H9 (cell line): ENCODE results near the gene PYROXD2. TPM values are rescaled to one million over a fixed set of nuclear protein-coding genes. Genes with fewer than 3 reads are reported as not detected.

ENCODE experiments used
- DNase-seq: peaks from one replicate; pipeline ENCODE4 v3.0.0-alpha.2; 2017
- H2AFZ ChIP-seq: one replicate; pipeline ENCODE4 v1.6.1; 2013; ENCODE audit warnings: mild to moderate bottlenecking, low read length, control low read depth, moderate library complexity
- H2AK5ac ChIP-seq: 2 replicates; pipeline ENCODE4 v1.6.1; 2013; ENCODE audit warnings: low read length, control low read depth, mixed read lengths; ENCODE audit not compliant: insufficient read length
- H2BK120ac ChIP-seq: one replicate; pipeline ENCODE4 v1.6.1; 2013; ENCODE audit warnings: low read depth, mild to moderate bottlenecking, low read length, control low read depth, inconsistent platforms; ENCODE audit not compliant: poor library complexity, severe bottlenecking
- H2BK12ac ChIP-seq: 2 replicates; pipeline ENCODE4 v1.6.1; 2013; ENCODE audit warnings: low read length, control low read depth, mixed read lengths, low read depth; ENCODE audit not compliant: insufficient read length
- H2BK15ac ChIP-seq: 2 replicates; pipeline ENCODE4 v1.6.1; 2013; ENCODE audit warnings: low read depth, low read length, control low read depth
- H2BK20ac ChIP-seq: one replicate; pipeline ENCODE4 v1.6.1; 2013; ENCODE audit warnings: low read depth, mild to moderate bottlenecking, low read length, control low read depth, inconsistent platforms; ENCODE audit not compliant: poor library complexity, severe bottlenecking
- H2BK5ac ChIP-seq: 2 replicates; pipeline ENCODE4 v1.6.1; 2013; ENCODE audit warnings: low read length, control low read depth, mixed read lengths; ENCODE audit not compliant: insufficient read length
- H3K14ac ChIP-seq: 2 replicates; pipeline ENCODE4 v1.6.1; 2013; ENCODE audit warnings: low read length, control low read depth; ENCODE audit not compliant: insufficient read depth
- H3K18ac ChIP-seq: 2 replicates; pipeline ENCODE4 v1.6.1; 2013; ENCODE audit warnings: low read depth, mild to moderate bottlenecking, mixed read lengths, low read length, control low read depth; ENCODE audit not compliant: insufficient read length
- H3K23ac ChIP-seq: 2 replicates; pipeline ENCODE4 v1.6.1; 2013; ENCODE audit warnings: low read length, control low read depth, mixed read lengths, low read depth; ENCODE audit not compliant: insufficient read length
- H3K23me2 ChIP-seq: 2 replicates; pipeline ENCODE4 v1.6.1; 2013; ENCODE audit warnings: low read depth, mild to moderate bottlenecking, mixed read lengths, low read length, control low read depth; ENCODE audit not compliant: insufficient read length, poor library complexity, severe bottlenecking
- H3K27ac ChIP-seq: 2 replicates; pipeline ENCODE4 v1.5.1; 2013; ENCODE audit warnings: low read length, control low read depth, mixed read lengths, low read depth; ENCODE audit not compliant: insufficient read length
- H3K27me3 ChIP-seq: 2 replicates; pipeline ENCODE4 v1.6.1; 2013; ENCODE audit warnings: low read length, control low read depth, inconsistent platforms; ENCODE audit not compliant: insufficient read depth
- H3K4ac ChIP-seq: 2 replicates; pipeline ENCODE4 v1.6.1; 2013; ENCODE audit warnings: low read depth, mild to moderate bottlenecking, control low read depth, inconsistent platforms, low read length, moderate library complexity
- H3K4me1 ChIP-seq: 2 replicates; pipeline ENCODE4 v1.6.1; 2013; ENCODE audit warnings: low read length, control low read depth, inconsistent platforms; ENCODE audit not compliant: insufficient read depth
- H3K4me2 ChIP-seq: 2 replicates; pipeline ENCODE4 v1.6.1; 2013; ENCODE audit warnings: low read length, control low read depth, mixed read lengths; ENCODE audit not compliant: insufficient read length, insufficient read depth
- H3K56ac ChIP-seq: 2 replicates; pipeline ENCODE4 v1.6.1; 2013; ENCODE audit warnings: low read depth, mild to moderate bottlenecking, mixed read lengths, low read length, control low read depth; ENCODE audit not compliant: insufficient read length
- H3K79me1 ChIP-seq: 2 replicates; pipeline ENCODE4 v1.6.1; 2013; ENCODE audit warnings: low read depth, mild to moderate bottlenecking, moderate library complexity, low read length, control low read depth, inconsistent platforms; ENCODE audit not compliant: insufficient read depth, poor library complexity, severe bottlenecking
- H3K79me2 ChIP-seq: 2 replicates; pipeline ENCODE4 v1.6.1; 2013; ENCODE audit warnings: low read length, control low read depth, inconsistent platforms; ENCODE audit not compliant: insufficient read depth
- H3K9ac ChIP-seq: 2 replicates; pipeline ENCODE4 v1.6.1; 2013; ENCODE audit warnings: low read length, control low read depth, mixed read lengths; ENCODE audit not compliant: insufficient read length; ENCODE audit errors: extremely low read depth
- H3K9me3 ChIP-seq: one replicate; pipeline ENCODE4 v1.6.1; 2013; ENCODE audit warnings: low read depth, low read length, inconsistent platforms; ENCODE audit not compliant: control insufficient read depth
- H3T11ph ChIP-seq: one replicate; pipeline ENCODE4 v1.6.1; 2013; ENCODE audit warnings: mild to moderate bottlenecking, low read length, control low read depth, inconsistent platforms
- H4K20me1 ChIP-seq: one replicate; pipeline ENCODE4 v1.6.1; 2013; ENCODE audit not compliant: control insufficient read depth, insufficient read length, insufficient read depth
- H4K5ac ChIP-seq: 2 replicates; pipeline ENCODE4 v1.6.1; 2013; ENCODE audit warnings: low read depth, mild to moderate bottlenecking, mixed read lengths, low read length, control low read depth; ENCODE audit not compliant: insufficient read length
- H4K8ac ChIP-seq: replicated peaks from 2 replicates; pipeline ENCODE4 v1.6.1; 2013; ENCODE audit warnings: low read length, control low read depth, mixed read lengths, low read depth; ENCODE audit not compliant: insufficient read length
- H4K91ac ChIP-seq: 2 replicates; pipeline ENCODE4 v1.6.1; 2013; ENCODE audit warnings: low read depth, mild to moderate bottlenecking, moderate library complexity, mixed read lengths, low read length, control low read depth; ENCODE audit not compliant: insufficient read length
- H3K27ac Mint-ChIP-seq, 3 experiments: 2 replicates in 2 of 3; 3 replicates in 1 of 3; pipeline ENCODE4 v1.8.0; 2020 to 2021; ENCODE audit warnings: mixed read lengths in 3 of 3, mild to moderate bottlenecking in 1 of 3, moderate library complexity in 1 of 3
- H3K27me3 Mint-ChIP-seq: 2 replicates; pipeline ENCODE4 v1.8.0; 2021; ENCODE audit warnings: low read depth, mild to moderate bottlenecking, moderate library complexity, mixed read lengths
- H3K36me3 Mint-ChIP-seq, 3 experiments: 2 replicates in 2 of 3; 3 replicates in 1 of 3; pipeline ENCODE4 v1.8.0; 2020 to 2021; ENCODE audit warnings: low read depth in 3 of 3, mixed read lengths in 3 of 3; ENCODE audit not compliant: insufficient read depth in 1 of 3
- H3K4me1 Mint-ChIP-seq, 2 experiments: 2 replicates each; pipeline ENCODE4 v1.8.0; 2020; ENCODE audit warnings: mixed read lengths in 2 of 2
- H3K4me3 Mint-ChIP-seq, 2 experiments: 2 replicates in 1 of 2; 3 replicates in 1 of 2; pipeline ENCODE4 v1.8.0; 2020 to 2021; ENCODE audit warnings: mild to moderate bottlenecking in 2 of 2, mixed read lengths in 2 of 2, moderate library complexity in 1 of 2
- H3K9me3 Mint-ChIP-seq, 2 experiments: 2 replicates in 1 of 2; 3 replicates in 1 of 2; pipeline ENCODE4 v1.8.0; 2020; ENCODE audit warnings: mild to moderate bottlenecking in 2 of 2, mixed read lengths in 2 of 2, moderate library complexity in 1 of 2
- CTCF ChIP-seq: fragments of 200-600 bp; sonication (generic); conservative IDR thresholded peaks from 3 replicates; pipeline ENCODE4 v1.8.0; 2021; ENCODE audit warnings: antibody characterized with exemption, mild to moderate bottlenecking
- WGBS: extraction: QIAGEN DNeasy Blood & Tissue Kit; methylation state at CpG from one replicate; pipeline ENCODE4 v1.1.7; 2013; ENCODE audit warnings: missing lambda C conversion rate, low lambda C conversion rate, mixed read lengths; ENCODE audit not compliant: insufficient read length; ENCODE audit errors: extremely low coverage; 5-methylcytosine and 5-hydroxymethylcytosine counted together
- total RNA-seq: library from RNA; stranded (reverse); gene quantifications from 2 replicates; pipeline ENCODE4 v1.2.1, GENCODE V29; 2021

PYROXD2 gene
- total RNA-seq, 1 experiment from 2014 or later = 5.3 TPM

- no peaks in the 10 kb centered on the region; the same call in 1 of the 2 replicates for H3K4me1 ChIP-seq
Measured at GRCh38 chr10:98377001-98377400, 38.0 kb downstream of the PYROXD2 start.

More at GRCh38 chr10:98377001-98377400, 38.0 kb downstream of the PYROXD2 start:
- Histone ChIP-seq H3K23me2 (no peaks in the 10 kb centered on the region), H3K9ac (no peak overlapping the region), H3K4me2 (no peak overlapping the region), H3K27ac (no peak overlapping the region), H3K79me1 (no peaks in the 10 kb centered on the region), H2BK120ac (no peak overlapping the region), H2BK12ac (no peak overlapping the region), H4K5ac (no peak overlapping the region), H3K9me3 (no peaks in the 10 kb centered on the region), H3K27me3 (no peaks in the 10 kb centered on the region), H4K8ac (no peak overlapping the region), H2BK20ac (no peak overlapping the region), H2AFZ (no peak overlapping the region), H4K20me1 (no peaks in the 10 kb centered on the region), H2AK5ac (no peak overlapping the region), H3K23ac (no peak overlapping the region), H2BK15ac (no peak overlapping the region), H3K14ac (no peak overlapping the region), H4K91ac (no peak overlapping the region), H3K56ac (no peak overlapping the region), H2BK5ac (no peak overlapping the region), H3K4ac (no peak overlapping the region), H3K79me2 (no peaks in the 10 kb centered on the region), H3T11ph (no peak overlapping the region), H3K18ac (no peak overlapping the region)
- no CpG with 5 or more reads among the region's 2 CpGs for WGBS
- Mint-ChIP-seq H3K4me1 (peaks cover 23 to 24% of the 10 kb centered on the region in 2 experiments), H3K36me3 (peaks cover 0 to 3% (median 0%) of the 10 kb centered on the region in 3 experiments; a peak in 3 of 7 replicates), H3K9me3 (peaks cover 8 to 11% of the 10 kb centered on the region in 2 experiments; a peak in 4 of 5 replicates), H3K27ac (no peak overlapping the region), H3K4me3 (no peak overlapping the region), H3K27me3 (no peaks in the 10 kb centered on the region; the same call in 1 of the 2 replicates)
- no peak for TF ChIP-seq CTCF
- DNase-seq = no peak
